Fibroblast of lung (primary cell): ENCODE data around the gene GP5. TPM values are rescaled to one million over a fixed set of nuclear protein-coding genes. Genes with fewer than 3 reads are reported as not detected.

Experiments used
- DNase-seq, 2 donors: peaks; one replicate each; pipeline versions ENCODE4 v3.0.0 to v3.0.0-alpha.2; 2010; ENCODE audit warnings: low read depth in 2 of 2
- H2AFZ ChIP-seq: 2 replicates; pipeline ENCODE4 v1.5.1; 2012; ENCODE audit warnings: low read length, control low read depth, inconsistent platforms
- H3K27ac ChIP-seq: 2 replicates; pipeline ENCODE4 v1.5.1; 2011; ENCODE audit warnings: low read length, control low read depth; ENCODE audit not compliant: insufficient read depth
- H3K27me3 ChIP-seq: 2 replicates; pipeline ENCODE4 v1.5.1; 2011; ENCODE audit warnings: mild to moderate bottlenecking, low read length; ENCODE audit not compliant: control insufficient read depth, insufficient read depth
- H3K36me3 ChIP-seq: 2 replicates; pipeline ENCODE4 v1.5.1; 2011; ENCODE audit warnings: low read length; ENCODE audit not compliant: control insufficient read depth, insufficient read depth
- H3K4me1 ChIP-seq: 2 replicates; pipeline ENCODE4 v1.5.1; 2011; ENCODE audit warnings: low read length; ENCODE audit not compliant: control insufficient read depth, insufficient read depth; ENCODE audit errors: extremely low read depth
- H3K4me2 ChIP-seq: 2 replicates; pipeline ENCODE4 v1.5.1; 2011; ENCODE audit warnings: low read length, control low read depth; ENCODE audit not compliant: insufficient read depth; ENCODE audit errors: extremely low read depth
- H3K4me3 ChIP-seq, 4 experiments: fragments of 200-600 bp in 1 of 4; sonication (generic) in 1 of 4; replicated peaks in 1 of 4; 2 replicates each; pipeline ENCODE4 v1.5.1; 2011 to 2016; ENCODE audit warnings: low read length in 4 of 4, low read depth in 3 of 4, mild to moderate bottlenecking in 3 of 4, control low read depth in 2 of 4, inconsistent platforms in 1 of 4, mixed read lengths in 1 of 4; ENCODE audit not compliant: insufficient read depth in 1 of 4; ENCODE audit errors: control extremely low read depth in 1 of 4
- H3K79me2 ChIP-seq: 2 replicates; pipeline ENCODE4 v1.5.1; 2012; ENCODE audit warnings: mild to moderate bottlenecking, low read length, inconsistent platforms; ENCODE audit not compliant: control insufficient read depth, insufficient read depth
- H3K9ac ChIP-seq: 2 replicates; pipeline ENCODE4 v1.5.1; 2011; ENCODE audit warnings: mild to moderate bottlenecking, low read length, control low read depth; ENCODE audit not compliant: insufficient read depth
- H3K9me3 ChIP-seq: 2 replicates; pipeline ENCODE4 v1.5.1; 2012; ENCODE audit warnings: low read depth, low read length; ENCODE audit not compliant: control insufficient read depth, insufficient read depth
- H4K20me1 ChIP-seq: 2 replicates; pipeline ENCODE4 v1.5.1; 2011; ENCODE audit warnings: low read length; ENCODE audit not compliant: control insufficient read depth, insufficient read depth; ENCODE audit errors: extremely low read depth
- CTCF ChIP-seq, 2 donors: IDR thresholded peaks in 1 of 2; conservative IDR thresholded peaks in 1 of 2; 1 replicate in 1 of 2; 2 replicates in 1 of 2; pipeline ENCODE4 v1.5.1; 2011 to 2012; ENCODE audit warnings: low read length in 2 of 2, control low read depth in 1 of 2, inconsistent platforms in 1 of 2, low read depth in 1 of 2, mild to moderate bottlenecking in 1 of 2
- EZH2 ChIP-seq: IDR thresholded peaks from 2 replicates; pipeline ENCODE4 v1.5.1; 2012; ENCODE audit warnings: low read length, control low read depth, mild to moderate bottlenecking; ENCODE audit errors: missing control alignments
- polyA plus RNA-seq, 2 donors: library from polyadenylated mRNA; depleted of rRNA in 1 of 2; stranded (reverse) in 1 of 2; unstranded in 1 of 2; fragments of >200 nt; gene quantifications; 2 replicates each; pipeline ENCODE4 v1.2.1, GENCODE V29; 2011 to 2012; ENCODE audit warnings: missing spikeins in 1 of 2
- total RNA-seq: library from RNA; depleted of rRNA; stranded (reverse); fragments of >200 nt; gene quantifications from 2 replicates; pipeline ENCODE4 v1.2.1, GENCODE V29; 2014

GP5 gene
- total and polyA plus RNA-seq, 2 donors (not counting 1 experiment from before 2014, with no cell fraction given): 0.06 to 0.17 TPM

DNA sequence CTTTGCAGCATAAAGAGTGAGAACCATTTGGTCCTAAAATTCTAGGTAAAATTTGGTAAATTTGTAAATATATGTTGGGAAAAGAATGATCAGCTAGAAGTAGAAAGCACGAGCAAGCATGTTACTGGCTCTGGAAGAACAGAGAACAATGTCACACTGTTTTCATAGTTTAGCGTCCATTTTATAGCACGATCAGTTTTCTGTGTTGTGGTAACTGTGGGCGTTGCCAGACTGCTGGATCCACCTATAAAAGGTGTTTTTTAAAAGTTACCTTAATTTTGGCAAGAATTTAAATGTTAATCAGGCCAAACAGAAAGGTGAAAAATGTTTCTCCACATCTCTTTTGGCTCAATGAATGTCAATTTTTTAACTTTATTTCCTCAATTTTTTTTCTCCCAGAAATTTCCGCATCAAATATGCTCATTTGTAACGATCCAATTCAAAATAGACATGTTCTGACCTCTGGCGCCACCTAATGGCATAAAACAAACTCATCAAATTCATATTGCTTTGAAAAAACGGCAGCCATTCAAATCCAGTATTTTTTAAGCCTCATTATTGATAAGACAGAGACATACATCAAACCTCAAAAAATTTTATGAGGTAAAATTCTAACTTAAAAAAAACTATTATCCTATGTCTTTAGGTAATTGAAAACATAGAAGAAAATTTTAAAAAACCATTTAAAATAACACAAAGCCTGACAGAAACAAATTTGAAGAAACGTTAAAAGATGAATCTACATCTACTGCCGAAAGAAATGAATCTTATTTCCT is 5.5 kb upstream of the GP5 start:
- H3K4me2 ChIP-seq: no peak overlapping the region
- no peak overlapping the region for H3K9ac ChIP-seq
- no peaks in the 10 kb centered on the region for H3K27me3 ChIP-seq
- no peak overlapping the region for H3K4me3 ChIP-seq
- H4K20me1 ChIP-seq: no peaks in the 10 kb centered on the region
- no peak overlapping the region for H2AFZ ChIP-seq
- H3K79me2 ChIP-seq: no peaks in the 10 kb centered on the region
- TF ChIP-seq EZH2: no peak
- TF ChIP-seq CTCF (conservative IDR thresholded peaks at IDR 0.05 in 1 of 2, IDR thresholded peaks at IDR 0.05 in 1 of 2; ENCODE audit: low read depth in 1 of 2, low read length in 2 of 2): peak; percentile 52 to 57
- peaks cover 4% of the 10 kb centered on the region for H3K36me3 ChIP-seq
- peak; percentile 41 to 67 for DNase-seq
- no peaks in the 10 kb centered on the region for H3K9me3 ChIP-seq
- no peaks in the 10 kb centered on the region for H3K4me1 ChIP-seq
- H3K27ac ChIP-seq: no peak overlapping the region

DNA sequence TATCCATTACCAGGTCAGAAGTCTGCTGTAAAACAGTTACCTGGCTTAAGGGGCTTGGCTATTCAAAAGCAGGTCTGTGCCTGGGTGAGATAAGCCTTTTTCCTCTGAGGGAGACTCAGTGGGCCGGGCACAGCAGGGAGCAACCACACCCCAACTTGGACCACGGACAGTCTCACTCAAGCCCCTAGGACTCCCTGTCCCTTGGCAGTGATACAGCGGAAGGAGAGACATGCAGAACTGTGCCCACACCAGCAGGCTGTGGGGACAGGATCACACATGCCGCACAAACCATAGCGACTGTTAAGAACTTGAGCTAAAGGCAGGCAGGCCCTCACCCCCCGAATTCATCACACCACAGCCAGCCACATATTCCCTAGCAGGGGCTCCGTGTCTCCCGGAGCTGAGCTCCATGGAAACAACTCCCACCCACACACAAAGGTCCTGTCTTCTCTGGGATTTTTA is 2.8 kb upstream of the GP5 start:
- H2AFZ ChIP-seq: no peak overlapping the region
- peaks cover 11% of the 10 kb centered on the region for H3K27me3 ChIP-seq
- H3K4me1 ChIP-seq: no peaks in the 10 kb centered on the region
- peaks cover 2% of the 10 kb centered on the region for H3K36me3 ChIP-seq
- no peak overlapping the region for H3K4me2 ChIP-seq
- H3K9ac ChIP-seq: no peak overlapping the region
- no peak overlapping the region for H3K4me3 ChIP-seq
- no peaks in the 10 kb centered on the region for H4K20me1 ChIP-seq
- no peak for TF ChIP-seq CTCF (conservative IDR thresholded peaks at IDR 0.05 in 1 of 2, IDR thresholded peaks at IDR 0.05 in 1 of 2; ENCODE audit: low read depth in 1 of 2, low read length in 2 of 2)
- no peak for TF ChIP-seq EZH2
- H3K9me3 ChIP-seq: no peaks in the 10 kb centered on the region
- no peak for DNase-seq
- no peak overlapping the region for H3K27ac ChIP-seq
- H3K79me2 ChIP-seq: no peaks in the 10 kb centered on the region

DNA sequence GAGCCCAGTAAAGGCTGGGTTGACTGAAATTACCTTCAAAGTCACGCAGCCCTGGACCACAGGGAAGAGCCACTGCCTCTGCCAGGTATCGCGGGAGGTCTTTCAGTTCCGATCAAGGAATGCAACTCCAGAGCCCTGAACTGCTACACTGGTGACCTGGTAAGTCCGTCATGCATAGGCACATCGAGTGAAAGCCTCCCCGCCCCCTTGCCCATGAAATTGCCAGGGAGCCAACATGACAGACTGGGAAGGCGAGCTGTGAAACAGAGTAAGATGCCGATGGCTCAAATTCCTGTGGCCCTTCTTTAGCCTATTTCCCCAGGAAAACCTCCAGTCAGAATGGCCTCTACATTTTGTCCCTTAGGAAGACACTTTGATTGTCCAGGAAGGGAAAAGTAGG is 2.3 kb upstream of the GP5 start:
- H3K9me3 ChIP-seq: no peaks in the 10 kb centered on the region
- no peak overlapping the region for H3K9ac ChIP-seq
- no peak for TF ChIP-seq EZH2
- TF ChIP-seq CTCF (conservative IDR thresholded peaks at IDR 0.05 in 1 of 2, IDR thresholded peaks at IDR 0.05 in 1 of 2; ENCODE audit: low read depth in 1 of 2, low read length in 2 of 2): no peak
- no peaks in the 10 kb centered on the region for H3K79me2 ChIP-seq
- H3K4me1 ChIP-seq: peaks cover 2% of the 10 kb centered on the region
- H3K4me3 ChIP-seq: no peak overlapping the region
- H3K4me2 ChIP-seq: no peak overlapping the region
- no peak overlapping the region for H3K27ac ChIP-seq
- peaks cover 12% of the 10 kb centered on the region for H3K27me3 ChIP-seq
- H2AFZ ChIP-seq: no peak overlapping the region
- H3K36me3 ChIP-seq: peaks cover 2% of the 10 kb centered on the region
- H4K20me1 ChIP-seq: no peaks in the 10 kb centered on the region
- DNase-seq: no peak
